CD14-positive monocyte (primary cell): Measurements from ENCODE around the gene CDH18. TPM values are rescaled to one million over a fixed set of nuclear protein-coding genes. Genes with fewer than 3 reads are reported as not detected.

Experiments used
- DNase-seq, 3 donors: peaks; one replicate each; pipeline ENCODE4 v3.0.0-alpha.2; 2011 to 2022
- H2AFZ ChIP-seq: 2 replicates; pipeline ENCODE4 v1.6.0; 2012; ENCODE audit warnings: mild to moderate bottlenecking, low read depth, low read length, inconsistent platforms; ENCODE audit not compliant: insufficient read depth, poor library complexity, severe bottlenecking
- H3K27ac ChIP-seq, 2 donors: 1 replicate in 1 of 2; 2 replicates in 1 of 2; pipeline ENCODE4 v1.5.1; 2012 to 2013; ENCODE audit warnings: low read length in 2 of 2, control low read depth in 1 of 2, inconsistent platforms in 1 of 2, low read depth in 1 of 2, mild to moderate bottlenecking in 1 of 2
- H3K27me3 ChIP-seq, 2 donors: one replicate each; pipeline versions ENCODE4 v1.6.0 to v1.6.1; 2011 to 2013; ENCODE audit warnings: low read length in 2 of 2; ENCODE audit not compliant: control insufficient read depth in 2 of 2, insufficient read depth in 2 of 2
- H3K36me3 ChIP-seq, 2 donors: replicated peaks in 1 of 2; 1 replicate in 1 of 2; 2 replicates in 1 of 2; pipeline versions ENCODE4 v1.5.1 to v1.6.1; 2012 to 2013; ENCODE audit warnings: low read length in 2 of 2, control low read depth in 1 of 2, inconsistent platforms in 1 of 2, mild to moderate bottlenecking in 1 of 2; ENCODE audit not compliant: insufficient read depth in 2 of 2, control insufficient read depth in 1 of 2
- H3K4me1 ChIP-seq, 2 donors: 1 replicate in 1 of 2; 2 replicates in 1 of 2; pipeline versions ENCODE4 v1.5.1 to v1.6.1; 2012 to 2013; ENCODE audit warnings: low read length in 2 of 2, control low read depth in 1 of 2, inconsistent platforms in 1 of 2, mild to moderate bottlenecking in 1 of 2, moderate library complexity in 1 of 2; ENCODE audit not compliant: insufficient read depth in 2 of 2, control insufficient read depth in 1 of 2
- H3K4me2 ChIP-seq: replicated peaks from 2 replicates; pipeline ENCODE3; 2012; ENCODE audit warnings: low read length, moderate library complexity, mild to moderate bottlenecking; ENCODE audit not compliant: poor library complexity, severe bottlenecking; ENCODE audit errors: extremely low read depth
- H3K4me3 ChIP-seq, 3 experiments: fragments of 200-600 bp in 1 of 3; sonication (generic) in 1 of 3; replicated peaks in 1 of 3; 1 replicate in 2 of 3; 2 replicates in 1 of 3; pipeline ENCODE4 v1.5.1; 2011 to 2013; ENCODE audit warnings: low read length in 3 of 3, mild to moderate bottlenecking in 3 of 3, control low read depth in 2 of 3, low read depth in 2 of 3, inconsistent platforms in 1 of 3, moderate library complexity in 1 of 3
- H3K79me2 ChIP-seq: 2 replicates; pipeline ENCODE4 v1.6.0; 2012; ENCODE audit warnings: mild to moderate bottlenecking, control low read depth, inconsistent platforms, low read length, moderate library complexity; ENCODE audit not compliant: insufficient read depth
- H3K9ac ChIP-seq: 2 replicates; pipeline ENCODE4 v1.6.0; 2017; ENCODE audit warnings: low read length, mild to moderate bottlenecking; ENCODE audit not compliant: insufficient read depth, poor library complexity, severe bottlenecking
- H3K9me3 ChIP-seq, 2 donors: replicated peaks in 1 of 2; 1 replicate in 1 of 2; 2 replicates in 1 of 2; pipeline versions ENCODE4 v1.5.1 to v1.6.1; 2012 to 2013; ENCODE audit warnings: low read length in 2 of 2, control low read depth in 1 of 2; ENCODE audit not compliant: control insufficient read depth in 1 of 2, insufficient read depth in 1 of 2
- H4K20me1 ChIP-seq: 2 replicates; pipeline ENCODE4 v1.6.0; 2012; ENCODE audit warnings: mild to moderate bottlenecking, low read length, control low read depth, moderate library complexity; ENCODE audit not compliant: insufficient read depth
- H3K27ac Mint-ChIP-seq, 7 donors: one replicate each; pipeline ENCODE4 v1.8.0; 2020; ENCODE audit warnings: mild to moderate bottlenecking in 7 of 7, mixed read lengths in 7 of 7, moderate library complexity in 6 of 7, inconsistent platforms in 2 of 7
- H3K27me3 Mint-ChIP-seq, 3 donors: one replicate each; pipeline ENCODE4 v1.8.0; 2021 to 2022; ENCODE audit warnings: low read depth in 3 of 3, mild to moderate bottlenecking in 3 of 3, mixed read lengths in 3 of 3, moderate library complexity in 3 of 3, inconsistent platforms in 1 of 3
- H3K36me3 Mint-ChIP-seq, 2 donors: one replicate each; pipeline ENCODE4 v1.8.0; 2020; ENCODE audit warnings: mixed read lengths in 2 of 2, inconsistent platforms in 1 of 2, mild to moderate bottlenecking in 1 of 2
- H3K4me1 Mint-ChIP-seq: one replicate; pipeline ENCODE4 v1.8.0; 2020; ENCODE audit warnings: mild to moderate bottlenecking, mixed read lengths
- H3K4me3 Mint-ChIP-seq, 2 donors: one replicate each; pipeline ENCODE4 v1.8.0; 2020; ENCODE audit warnings: mild to moderate bottlenecking in 2 of 2, mixed read lengths in 2 of 2, moderate library complexity in 1 of 2
- H3K9me3 Mint-ChIP-seq, 7 donors: one replicate each; pipeline ENCODE4 v1.8.0; 2020 to 2022; ENCODE audit warnings: mixed read lengths in 7 of 7, mild to moderate bottlenecking in 6 of 7, moderate library complexity in 6 of 7, inconsistent platforms in 2 of 7
- CTCF ChIP-seq: fragments of 200-600 bp; IDR thresholded peaks from one replicate; pipeline ENCODE4 v1.8.0; 2022; ENCODE audit warnings: antibody characterized with exemption, mild to moderate bottlenecking
- WGBS: methylation state at CpG from one replicate; pipeline ENCODE4 v1.1.5; 2013; ENCODE audit warnings: missing lambda C conversion rate; ENCODE audit not compliant: insufficient coverage; 5-methylcytosine and 5-hydroxymethylcytosine counted together
- intact Hi-C, 2 donors: fragments of 100-400 bp; cut with micrococcal nuclease; formaldehyde crosslinking; loops; one replicate each; pipeline versions ENCODE4 v1.15.0 to v1.15.1; 2023
- polyA plus RNA-seq, 3 donors: library from polyadenylated mRNA; depleted of rRNA in 1 of 3; unstranded in 2 of 3; stranded (reverse) in 1 of 3; fragments of 300-500 nt in 2 of 3; fragments of >200 nt in 1 of 3; fragmentation: Illumina TruSeq in 2 of 3; gene quantifications; 1 replicate in 2 of 3; 2 replicates in 1 of 3; pipeline ENCODE4 v1.2.3, GENCODE V29; 2012 to 2021

CDH18 gene
- polyA plus RNA-seq, 3 donors = not detected

GRCh38 chr5:19487480-19487879 lies 500.5 kb downstream of the CDH18 start:
- Histone ChIP-seq H3K36me3 (no peaks in the 10 kb centered on the region), H3K4me1 (no peaks in the 10 kb centered on the region), H3K4me2 (no peak overlapping the region), H3K27me3 (no peaks in the 10 kb centered on the region), H3K27ac (no peak overlapping the region), H4K20me1 (no peaks in the 10 kb centered on the region), H3K9ac (no peak overlapping the region), H2AFZ (no peak overlapping the region), H3K9me3 (peaks cover 0 to 2% of the 10 kb centered on the region in 2 donors), H3K4me3 (no peak overlapping the region), H3K79me2 (no peaks in the 10 kb centered on the region)
- H3K9me3 Mint-ChIP-seq = peaks cover 1 to 5% (median 2%) of the 10 kb centered on the region in 7 donors
- H3K4me1 Mint-ChIP-seq = no peaks in the 10 kb centered on the region
- TF ChIP-seq CTCF = no peak
- H3K4me3 Mint-ChIP-seq = no peak overlapping the region
- H3K27ac Mint-ChIP-seq = no peak overlapping the region
- H3K27me3 Mint-ChIP-seq = no peaks in the 10 kb centered on the region
- no peaks in the 10 kb centered on the region for H3K36me3 Mint-ChIP-seq
- intact Hi-C loops = no loop called here
- no peak for DNase-seq

GRCh38 chr5:19479562-19479961 lies 508.4 kb downstream of the CDH18 start:
- no peak overlapping the region for H3K4me3 Mint-ChIP-seq
- H3K9me3 Mint-ChIP-seq = peaks cover 0 to 8% (median 3%) of the 10 kb centered on the region in 7 donors
- WGBS = no CpG with 5 or more reads among the region's 5 CpGs
- no peaks in the 10 kb centered on the region for H4K20me1 ChIP-seq
- H3K4me1 ChIP-seq = no peaks in the 10 kb centered on the region
- H3K27ac Mint-ChIP-seq = no peak overlapping the region
- H3K9ac ChIP-seq = no peak overlapping the region
- no peak for TF ChIP-seq CTCF
- H3K4me1 Mint-ChIP-seq = no peaks in the 10 kb centered on the region
- H3K4me2 ChIP-seq = no peak overlapping the region
- H3K36me3 Mint-ChIP-seq = no peaks in the 10 kb centered on the region
- intact Hi-C loops = no loop called here
- no peak for DNase-seq
- H3K36me3 ChIP-seq = no peaks in the 10 kb centered on the region
- peaks cover 0 to 2% of the 10 kb centered on the region in 2 donors for H3K9me3 ChIP-seq
- no peaks in the 10 kb centered on the region for H3K27me3 ChIP-seq
- no peak overlapping the region for H3K4me3 ChIP-seq
- H2AFZ ChIP-seq = no peak overlapping the region
- H3K27ac ChIP-seq = no peak overlapping the region
- no peaks in the 10 kb centered on the region for H3K27me3 Mint-ChIP-seq
- H3K79me2 ChIP-seq = no peaks in the 10 kb centered on the region
